HFFc6 (cell line): ENCODE measurements around the gene KLHL6. TPM values are rescaled to one million over a fixed set of nuclear protein-coding genes. Genes with fewer than 3 reads are reported as not detected.

Experiments used
- DNase-seq: peaks from one replicate; pipeline ENCODE4 v3.0.0-alpha.2; 2018
- H3K27ac Mint-ChIP-seq: 2 replicates; pipeline ENCODE4 v1.8.0; 2020; ENCODE audit warnings: mild to moderate bottlenecking, mixed read lengths
- H3K27me3 Mint-ChIP-seq: 2 replicates; pipeline ENCODE4 v1.8.0; 2021; ENCODE audit warnings: mild to moderate bottlenecking, moderate library complexity, mixed read lengths; ENCODE audit not compliant: insufficient read depth
- H3K36me3 Mint-ChIP-seq: 2 replicates; pipeline ENCODE4 v1.8.0; 2021; ENCODE audit warnings: low read depth, mixed read lengths
- H3K4me1 Mint-ChIP-seq: 2 replicates; pipeline ENCODE4 v1.8.0; 2020; ENCODE audit warnings: low read depth, mixed read lengths
- H3K4me3 Mint-ChIP-seq: 2 replicates; pipeline ENCODE4 v1.8.0; 2020; ENCODE audit warnings: mild to moderate bottlenecking, moderate library complexity, mixed read lengths
- H3K9me3 Mint-ChIP-seq: 2 replicates; pipeline ENCODE4 v1.8.0; 2020; ENCODE audit warnings: mild to moderate bottlenecking, mixed read lengths
- total RNA-seq, 6 experiments: library from RNA; stranded (reverse); fragmentation: NEBNext Ultra II Directional; extraction: Animal tissue kit (Norgen Biotek cat#: 25700); gene quantifications; 2 replicates in 1 of 6; 3 replicates in 5 of 6; pipeline ENCODE4 v1.2.3, GENCODE V29; 2021
- TF ChIP-seq, protein P1 (sequence below): fragments of 200-600 bp; sonication (generic); IDR thresholded peaks from 2 replicates; pipeline ENCODE4 v1.5.0; 2021; ENCODE audit warnings: antibody characterized with exemption, mild to moderate bottlenecking

Gene KLHL6
- total RNA-seq, 6 experiments from 2014 or later: not detected

DNA sequence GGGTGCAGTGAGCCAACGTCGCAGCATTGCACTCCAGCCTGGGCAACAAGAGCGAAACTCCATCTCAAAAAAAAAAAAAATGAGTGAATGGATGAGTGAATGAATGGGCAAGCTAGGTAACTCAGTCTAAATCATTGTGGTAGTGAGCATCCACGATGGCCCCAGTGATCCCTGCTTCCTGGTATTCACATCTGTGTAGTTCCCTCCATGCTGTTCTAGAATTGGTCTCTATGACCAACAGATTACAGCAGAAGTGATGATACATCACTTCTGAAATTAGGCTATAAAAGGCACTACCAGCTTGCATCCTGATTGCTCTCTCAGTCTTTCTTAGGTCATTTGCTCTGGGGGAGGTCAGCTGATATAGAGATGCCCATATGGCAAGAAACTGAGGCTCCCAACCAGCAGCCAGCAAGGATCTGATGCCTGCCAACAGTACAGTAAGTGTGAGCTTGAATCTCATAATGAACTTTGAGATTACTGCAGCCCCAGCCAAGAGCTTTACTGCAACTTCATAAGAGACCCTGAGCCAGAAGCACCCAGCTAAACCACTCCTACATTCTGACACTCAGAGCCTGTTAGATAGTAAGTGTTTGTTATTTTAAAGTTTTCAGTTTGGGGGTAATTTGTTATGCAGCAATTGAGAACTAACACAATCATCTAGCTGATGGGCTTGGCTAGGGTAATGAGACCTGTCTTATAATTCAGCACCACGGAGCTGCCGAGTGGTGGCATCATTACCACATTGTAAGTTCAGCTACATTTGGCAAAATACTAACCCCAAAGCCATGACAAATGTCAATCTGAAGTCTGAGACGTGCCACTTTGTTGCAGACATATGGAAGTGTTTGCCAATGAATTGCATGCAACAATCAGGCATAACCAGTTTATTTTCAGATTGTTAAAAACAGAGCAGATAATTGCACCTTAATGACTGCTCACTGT lies 53.0 kb downstream of the KLHL6 start:
- no peak overlapping the region for H3K4me3 Mint-ChIP-seq
- no peaks in the 10 kb centered on the region for H3K4me1 Mint-ChIP-seq
- no peak for DNase-seq
- H3K36me3 Mint-ChIP-seq: no peaks in the 10 kb centered on the region
- TF ChIP-seq, protein P1, sequence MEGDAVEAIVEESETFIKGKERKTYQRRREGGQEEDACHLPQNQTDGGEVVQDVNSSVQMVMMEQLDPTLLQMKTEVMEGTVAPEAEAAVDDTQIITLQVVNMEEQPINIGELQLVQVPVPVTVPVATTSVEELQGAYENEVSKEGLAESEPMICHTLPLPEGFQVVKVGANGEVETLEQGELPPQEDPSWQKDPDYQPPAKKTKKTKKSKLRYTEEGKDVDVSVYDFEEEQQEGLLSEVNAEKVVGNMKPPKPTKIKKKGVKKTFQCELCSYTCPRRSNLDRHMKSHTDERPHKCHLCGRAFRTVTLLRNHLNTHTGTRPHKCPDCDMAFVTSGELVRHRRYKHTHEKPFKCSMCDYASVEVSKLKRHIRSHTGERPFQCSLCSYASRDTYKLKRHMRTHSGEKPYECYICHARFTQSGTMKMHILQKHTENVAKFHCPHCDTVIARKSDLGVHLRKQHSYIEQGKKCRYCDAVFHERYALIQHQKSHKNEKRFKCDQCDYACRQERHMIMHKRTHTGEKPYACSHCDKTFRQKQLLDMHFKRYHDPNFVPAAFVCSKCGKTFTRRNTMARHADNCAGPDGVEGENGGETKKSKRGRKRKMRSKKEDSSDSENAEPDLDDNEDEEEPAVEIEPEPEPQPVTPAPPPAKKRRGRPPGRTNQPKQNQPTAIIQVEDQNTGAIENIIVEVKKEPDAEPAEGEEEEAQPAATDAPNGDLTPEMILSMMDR: peak; percentile 30
- no peaks in the 10 kb centered on the region; the same call in 1 of the 2 replicates for H3K9me3 Mint-ChIP-seq
- H3K27me3 Mint-ChIP-seq: peaks cover 20% of the 10 kb centered on the region
- no peak overlapping the region for H3K27ac Mint-ChIP-seq

DNA sequence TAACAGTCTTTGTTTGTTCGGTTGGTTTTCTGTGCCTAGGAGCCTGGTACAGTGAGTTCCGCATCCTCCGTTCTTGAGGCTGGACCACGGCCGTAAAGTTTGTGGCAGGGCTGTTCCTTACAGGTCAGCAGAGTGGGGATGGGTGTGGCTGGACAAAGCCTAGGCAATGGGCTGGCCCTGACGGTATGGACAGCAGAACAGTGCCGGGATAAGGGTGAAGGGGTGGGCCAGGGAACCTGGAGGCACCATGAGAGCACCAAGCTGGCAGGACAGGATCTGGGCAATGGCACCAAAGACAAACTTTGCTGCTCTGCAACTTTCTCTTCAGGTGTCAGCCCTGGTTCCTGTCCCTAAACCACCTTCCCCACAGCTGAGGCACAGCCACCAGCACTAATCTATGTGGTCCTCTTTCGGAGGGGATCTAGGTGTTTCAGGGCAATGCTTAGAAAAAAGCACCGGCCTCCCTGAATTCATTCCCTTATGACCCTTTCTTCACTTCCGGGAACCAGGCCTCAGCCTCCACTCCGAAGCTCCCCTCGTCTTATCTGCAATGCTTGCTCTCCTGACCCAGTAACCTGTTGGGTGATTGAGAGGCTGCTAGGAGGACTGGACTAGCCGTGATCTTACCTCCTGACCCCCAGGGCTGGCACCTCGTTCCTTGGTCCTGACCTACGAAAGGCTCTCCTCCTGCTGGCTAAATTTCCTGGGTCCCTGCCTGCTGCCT lies 54.4 kb downstream of the KLHL6 start:
- no peaks in the 10 kb centered on the region for H3K4me1 Mint-ChIP-seq
- H3K4me3 Mint-ChIP-seq: no peak overlapping the region
- TF ChIP-seq, protein P1: no peak
- H3K27me3 Mint-ChIP-seq: peaks cover 21% of the 10 kb centered on the region
- no peaks in the 10 kb centered on the region for H3K9me3 Mint-ChIP-seq
- H3K36me3 Mint-ChIP-seq: no peaks in the 10 kb centered on the region
- no peak for DNase-seq
- H3K27ac Mint-ChIP-seq: no peak overlapping the region

DNA sequence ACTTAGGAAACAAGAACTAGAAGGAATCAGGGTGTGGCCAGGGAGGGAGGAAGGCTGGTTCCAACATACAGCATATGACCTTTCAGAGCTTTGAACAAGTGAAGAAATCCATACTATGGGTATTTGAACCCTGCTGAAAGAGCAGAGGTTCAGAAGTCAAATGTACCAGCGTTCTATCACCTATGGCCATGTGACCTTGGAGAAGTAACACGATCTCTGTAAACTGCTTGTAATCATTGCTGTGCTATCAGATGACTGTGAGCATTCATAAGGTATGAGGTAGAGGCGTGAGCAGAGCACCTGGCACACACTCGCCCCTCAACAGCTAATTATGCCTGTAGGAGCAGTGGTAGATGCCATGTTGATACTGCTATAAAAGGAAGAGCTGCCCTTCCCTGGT lies 55.2 kb downstream of the KLHL6 start:
- Mint-ChIP-seq H3K27me3 (peaks cover 21% of the 10 kb centered on the region), H3K36me3 (no peaks in the 10 kb centered on the region), H3K4me3 (no peak overlapping the region), H3K9me3 (no peaks in the 10 kb centered on the region), H3K4me1 (no peaks in the 10 kb centered on the region), H3K27ac (no peak overlapping the region)
- TF ChIP-seq, protein P1: no peak
- no peak for DNase-seq

DNA sequence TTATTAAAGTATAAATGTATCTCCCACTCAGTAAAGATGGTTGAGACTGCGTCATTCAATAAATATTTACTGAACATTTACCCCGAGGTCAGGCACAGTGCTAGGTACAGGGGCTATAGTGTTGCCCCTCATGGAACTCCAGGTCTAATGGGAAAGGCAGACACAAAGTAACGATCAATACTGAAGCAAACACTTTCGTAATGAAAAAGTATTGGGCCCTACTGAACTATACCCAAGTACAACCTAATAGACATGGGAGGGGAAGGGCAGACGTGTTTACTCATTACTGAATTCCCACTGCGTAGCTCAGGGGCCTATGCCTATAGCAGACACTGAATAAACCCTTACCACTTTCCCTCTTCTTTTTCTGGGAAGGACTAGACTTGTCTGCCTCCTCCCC lies 56.9 kb downstream of the KLHL6 start:
- H3K27me3 Mint-ChIP-seq: peaks cover 29% of the 10 kb centered on the region
- TF ChIP-seq, protein P1: no peak
- H3K9me3 Mint-ChIP-seq: no peaks in the 10 kb centered on the region
- no peak overlapping the region for H3K27ac Mint-ChIP-seq
- no peaks in the 10 kb centered on the region for H3K36me3 Mint-ChIP-seq
- H3K4me3 Mint-ChIP-seq: no peak overlapping the region
- no peaks in the 10 kb centered on the region for H3K4me1 Mint-ChIP-seq
- DNase-seq: no peak

DNA sequence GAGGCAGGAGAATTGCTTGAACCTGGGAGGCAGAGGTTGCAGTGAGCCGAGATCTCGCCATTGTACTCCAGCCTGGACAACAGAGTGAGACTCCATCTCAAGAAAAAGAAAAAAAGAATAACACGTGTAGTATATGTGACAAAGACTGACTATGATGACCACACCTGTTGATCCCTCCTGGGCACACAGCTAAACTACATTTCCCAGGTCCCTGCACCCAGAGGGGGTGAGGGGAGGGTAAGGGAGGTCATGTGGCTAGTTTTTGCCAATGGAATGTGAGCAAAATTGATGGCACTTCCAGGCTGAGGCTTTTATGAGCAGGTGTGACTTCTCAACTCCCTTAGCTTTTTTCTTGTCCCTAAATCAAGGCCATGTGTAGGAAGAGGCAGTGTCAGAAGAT lies 58.2 kb downstream of the KLHL6 start:
- H3K9me3 Mint-ChIP-seq: no peaks in the 10 kb centered on the region
- peaks cover 22% of the 10 kb centered on the region for H3K27me3 Mint-ChIP-seq
- H3K27ac Mint-ChIP-seq: no peak overlapping the region
- no peak overlapping the region for H3K4me3 Mint-ChIP-seq
- H3K4me1 Mint-ChIP-seq: 0 out of 2 replicates have a peak, but pooled peaks cover 9% of the 10 kb centered on the region
- TF ChIP-seq, protein P1: no peak
- DNase-seq: no peak
- H3K36me3 Mint-ChIP-seq: no peaks in the 10 kb centered on the region
